Right lobe of liver (tissue), 6 donors: ENCODE results near the gene SGSH. TPM values are rescaled to one million over a fixed set of nuclear protein-coding genes. Genes with fewer than 3 reads are reported as not detected.

Experiments used
- ATAC-seq, 4 donors: fragments of 200-7000 bp; cut with Tn5 transposase; one replicate each; pipeline ENCODE4 v1.9.1; 2020; ENCODE audit warnings: mild to moderate bottlenecking in 4 of 4, moderate library complexity in 4 of 4
- DNase-seq, 3 donors: peaks; one replicate each; pipeline ENCODE4 v3.0.0-alpha.2; 2020
- H3K27ac ChIP-seq, 3 donors: fragments of 200-600 bp; one replicate each; pipeline ENCODE4 v1.8.0; 2022
- H3K27me3 ChIP-seq, 2 donors: fragments of 200-600 bp; one replicate each; pipeline ENCODE4 v1.8.0; 2022
- H3K36me3 ChIP-seq, 4 donors: fragments of 200-600 bp; sonication (generic) in 1 of 4; one replicate each; pipeline versions ENCODE4 v1.5.1 to v1.8.0; 2017 to 2022; ENCODE audit warnings: control low read depth in 1 of 4
- H3K4me1 ChIP-seq, 4 donors: fragments of 200-600 bp; sonication (generic) in 1 of 4; one replicate each; pipeline versions ENCODE4 v1.5.1 to v1.8.0; 2017 to 2022; ENCODE audit warnings: control low read depth in 1 of 4
- H3K4me3 ChIP-seq, 3 donors: fragments of 200-600 bp; one replicate each; pipeline ENCODE4 v1.8.0; 2022
- H3K9me3 ChIP-seq, 4 donors: fragments of 200-600 bp; sonication (generic) in 1 of 4; one replicate each; pipeline versions ENCODE4 v1.5.1 to v1.8.0; 2017 to 2022; ENCODE audit warnings: control low read depth in 1 of 4
- CTCF ChIP-seq, 4 donors: fragments of 200-600 bp in 3 of 4; fragments of 450-650 bp in 1 of 4; IDR thresholded peaks; one replicate each; pipeline versions ENCODE4 v1.5.1 to v1.8.0; 2016 to 2022; ENCODE audit warnings: antibody characterized with exemption in 4 of 4, mild to moderate bottlenecking in 2 of 4
- POLR2A ChIP-seq: fragments of 450-650 bp; IDR thresholded peaks from one replicate; pipeline ENCODE4 v1.6.1; 2017; ENCODE audit warnings: antibody characterized with exemption, mild to moderate bottlenecking
- WGBS: methylation state at CpG from one replicate; pipeline ENCODE4 v1.1.6; 2018; ENCODE audit warnings: low coverage, low lambda C conversion rate; ENCODE audit not compliant: insufficient coverage; ENCODE audit errors: missing lambda C conversion rate; 5-methylcytosine and 5-hydroxymethylcytosine counted together
- intact Hi-C, 2 donors: fragments of 100-400 bp; cut with DNase I; formaldehyde crosslinking; loops; one replicate each; pipeline versions ENCODE4 v1.11.2 to v1.14.1; 2022
- total RNA-seq, 6 experiments: library from RNA; depleted of rRNA in 2 of 6; stranded (reverse); fragments of >200 nt in 2 of 6; fragmentation: NEBNext Ultra II Directional in 3 of 6; extraction: Animal tissue kit (Norgen Biotek cat#: 25700) in 3 of 6; gene quantifications; one replicate each; pipeline versions ENCODE4 v1.1.0 to v1.2.4, GENCODE V29; 2016 to 2023
- donor health status: DM: no; HTN: yes; CAD: no.
- donor health status: DM: no; HTN: no; CAD: no.
- donor health status: DM: no; HTN: no; CAD: no.
- donor health status: DM: no; HTN: yes; CAD: no.
- donor health status: DM: no; HTN: yes; CAD: no.

SGSH gene
- total RNA-seq, 6 experiments from 2014 or later: 9.7 to 23.5 (median 15.7) TPM

GRCh38 chr17:80243526-80244433 is 23.6 kb upstream of the SGSH start:
- ATAC-seq (no peak), DNase-seq (no peak)
- no peaks in the 10 kb centered on the region for H3K27me3 ChIP-seq
- intact Hi-C loops: loop anchor here in 1 of 2 donors (10.0 kb wide), 1 partner anchor 149 kb away; no protein-coding TSS in a partner anchor
- H3K4me1 ChIP-seq: no peaks in the 10 kb centered on the region
- 78% methylated on average over 4 of the region's 26 CpGs for WGBS
- peaks cover 0 to 8% (median 2%) of the 10 kb centered on the region in 4 donors for H3K36me3 ChIP-seq
- TF ChIP-seq CTCF (IDR thresholded peaks at IDR 0.05) (no peak), POLR2A (no peak)
- H3K9me3 ChIP-seq: no peaks in the 10 kb centered on the region
- H3K4me3 ChIP-seq: no peak overlapping the region
- no peak overlapping the region for H3K27ac ChIP-seq

GRCh38 chr17:80242505-80242904 is 22.4 kb upstream of the SGSH start:
- no peak overlapping the region for H3K4me3 ChIP-seq
- no peaks in the 10 kb centered on the region for H3K27me3 ChIP-seq
- 91% methylated on average over 7 of the region's 14 CpGs for WGBS
- ATAC-seq (no peak), DNase-seq (no peak)
- intact Hi-C loops: loop anchor here in 1 of 2 donors (10.0 kb wide), 1 partner anchor 148 kb away; no protein-coding TSS in a partner anchor
- H3K4me1 ChIP-seq: no peaks in the 10 kb centered on the region
- no peak for TF ChIP-seq POLR2A
- TF ChIP-seq CTCF (IDR thresholded peaks at IDR 0.05): no peak
- no peaks in the 10 kb centered on the region for H3K9me3 ChIP-seq
- H3K36me3 ChIP-seq: peaks cover 0 to 11% (median 2%) of the 10 kb centered on the region in 4 donors
- no peak overlapping the region for H3K27ac ChIP-seq

GRCh38 chr17:80237386-80237785 is 17.3 kb upstream of the SGSH start:
- Histone ChIP-seq H3K36me3 (peaks cover 0 to 15% (median 0%) of the 10 kb centered on the region in 4 donors), H3K4me3 (no peak overlapping the region), H3K27me3 (no peaks in the 10 kb centered on the region), H3K9me3 (peaks cover 0 to 5% (median 1%) of the 10 kb centered on the region in 4 donors), H3K4me1 (no peaks in the 10 kb centered on the region), H3K27ac (no peak overlapping the region)
- TF ChIP-seq CTCF (IDR thresholded peaks at IDR 0.05) (no peak), POLR2A (no peak)
- DNase-seq (no peak), ATAC-seq (no peak)
- WGBS: 100% methylated on average over 1 of the region's 10 CpGs
- intact Hi-C loops: no loop called here

- Histone ChIP-seq H3K27me3 (no peaks in the 10 kb centered on the region), H3K27ac (no peak overlapping the region), H3K4me1 (no peaks in the 10 kb centered on the region), H3K4me3 (no peak overlapping the region), H3K36me3 (peaks cover 0 to 10% (median 0%) of the 10 kb centered on the region in 4 donors), H3K9me3 (peaks cover 0 to 10% (median 3%) of the 10 kb centered on the region in 4 donors)
- 93% methylated on average over 3 of the region's 17 CpGs for WGBS
- ATAC-seq: no peak
- no peak for DNase-seq
- TF ChIP-seq CTCF (IDR thresholded peaks at IDR 0.05) (no peak), POLR2A (no peak)
- intact Hi-C loops: no loop called here
These were observed 16.8 kb upstream of the SGSH start for GRCh38 chr17:80236911-80237310.
